Esophagus (tissue), 2 donors: ENCODE measurements around the gene SCN5A. TPM values are rescaled to one million over a fixed set of nuclear protein-coding genes. Genes with fewer than 3 reads are reported as not detected.

Source experiments
- H3K27ac ChIP-seq, 2 donors: one replicate each; pipeline ENCODE4 v1.5.1; 2013; ENCODE audit warnings: low read depth in 2 of 2, mild to moderate bottlenecking in 2 of 2, inconsistent platforms in 1 of 2, low read length in 1 of 2, moderate library complexity in 1 of 2
- H3K27me3 ChIP-seq, 2 donors: one replicate each; pipeline ENCODE4 v1.6.1; 2013; ENCODE audit warnings: low read length in 2 of 2, control low read depth in 1 of 2, mild to moderate bottlenecking in 1 of 2; ENCODE audit not compliant: insufficient read depth in 2 of 2, control insufficient read depth in 1 of 2
- H3K36me3 ChIP-seq, 2 donors: one replicate each; pipeline ENCODE4 v1.6.1; 2013; ENCODE audit warnings: low read length in 1 of 2; ENCODE audit not compliant: control insufficient read depth in 2 of 2, insufficient read depth in 2 of 2
- H3K4me1 ChIP-seq, 2 donors: one replicate each; pipeline ENCODE4 v1.6.1; 2013; ENCODE audit warnings: low read length in 1 of 2; ENCODE audit not compliant: control insufficient read depth in 2 of 2, insufficient read depth in 2 of 2
- H3K4me3 ChIP-seq, 2 donors: one replicate each; pipeline ENCODE4 v1.5.1; 2013; ENCODE audit warnings: low read length in 2 of 2, mild to moderate bottlenecking in 2 of 2, low read depth in 1 of 2, moderate library complexity in 1 of 2
- H3K9me3 ChIP-seq, 2 donors: one replicate each; pipeline ENCODE4 v1.6.1; 2013; ENCODE audit warnings: mild to moderate bottlenecking in 2 of 2, low read depth in 1 of 2, low read length in 1 of 2, moderate library complexity in 1 of 2; ENCODE audit not compliant: control insufficient read depth in 2 of 2, insufficient read depth in 1 of 2
- WGBS, 2 donors: extraction: QIAGEN DNeasy Blood & Tissue Kit; methylation state at CpG; one replicate each; pipeline ENCODE4 v1.1.7; 2013; 5-methylcytosine and 5-hydroxymethylcytosine counted together
- polyA plus RNA-seq, 2 donors: library from polyadenylated mRNA; stranded (reverse); fragments of 200-250 nt; gene quantifications; one replicate each; pipeline ENCODE4 v1.2.3, GENCODE V29; 2013
- donor health status: healthy with polysubstance abuse.
- donor health status: Bipolar disorder and iron deficiency.

SCN5A gene
- polyA plus RNA-seq, 2 donors, result 0.02 to 0.05 TPM

- WGBS, 2 donors, result 87 to 94% methylated on average over 8 of the region's 8 CpGs
These were observed 63.6 kb downstream of the SCN5A start for GRCh38 chr3:38585791-38586420.

DNA sequence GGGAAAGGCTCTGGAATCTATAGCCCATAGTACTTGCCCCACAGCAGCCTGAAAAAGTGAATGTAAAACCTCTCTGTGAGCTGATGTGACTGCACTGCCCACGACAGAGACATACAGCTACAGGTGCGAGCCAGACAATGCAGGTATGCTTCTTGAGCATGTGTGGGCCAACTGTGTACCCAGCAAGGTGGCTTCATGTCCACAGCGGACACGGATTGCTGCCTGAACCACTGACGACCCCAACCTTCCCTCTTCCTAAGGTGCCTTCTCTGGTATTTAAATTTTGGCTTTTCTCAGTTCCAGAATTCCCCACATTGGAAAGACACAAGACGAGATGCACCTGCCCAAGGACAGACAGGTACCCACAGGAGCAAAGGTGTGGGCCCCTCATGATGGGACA lies 65.8 kb downstream of the SCN5A start:
- Histone ChIP-seq H3K27ac (no peak overlapping the region), H3K27me3 (no peaks in the 10 kb centered on the region), H3K9me3 (no peaks in the 10 kb centered on the region), H3K4me1 (no peaks in the 10 kb centered on the region), H3K36me3 (no peaks in the 10 kb centered on the region), H3K4me3 (no peak overlapping the region)
- WGBS, 2 donors, result 81 to 84% methylated on average over 6 of the region's 6 CpGs

More at GRCh38 chr3:38585791-38586420, 63.6 kb downstream of the SCN5A start:
- Histone ChIP-seq H3K27me3 (no peaks in the 10 kb centered on the region), H3K27ac (no peak overlapping the region), H3K36me3 (no peaks in the 10 kb centered on the region), H3K4me3 (no peak overlapping the region), H3K4me1 (no peaks in the 10 kb centered on the region), H3K9me3 (no peaks in the 10 kb centered on the region)

DNA sequence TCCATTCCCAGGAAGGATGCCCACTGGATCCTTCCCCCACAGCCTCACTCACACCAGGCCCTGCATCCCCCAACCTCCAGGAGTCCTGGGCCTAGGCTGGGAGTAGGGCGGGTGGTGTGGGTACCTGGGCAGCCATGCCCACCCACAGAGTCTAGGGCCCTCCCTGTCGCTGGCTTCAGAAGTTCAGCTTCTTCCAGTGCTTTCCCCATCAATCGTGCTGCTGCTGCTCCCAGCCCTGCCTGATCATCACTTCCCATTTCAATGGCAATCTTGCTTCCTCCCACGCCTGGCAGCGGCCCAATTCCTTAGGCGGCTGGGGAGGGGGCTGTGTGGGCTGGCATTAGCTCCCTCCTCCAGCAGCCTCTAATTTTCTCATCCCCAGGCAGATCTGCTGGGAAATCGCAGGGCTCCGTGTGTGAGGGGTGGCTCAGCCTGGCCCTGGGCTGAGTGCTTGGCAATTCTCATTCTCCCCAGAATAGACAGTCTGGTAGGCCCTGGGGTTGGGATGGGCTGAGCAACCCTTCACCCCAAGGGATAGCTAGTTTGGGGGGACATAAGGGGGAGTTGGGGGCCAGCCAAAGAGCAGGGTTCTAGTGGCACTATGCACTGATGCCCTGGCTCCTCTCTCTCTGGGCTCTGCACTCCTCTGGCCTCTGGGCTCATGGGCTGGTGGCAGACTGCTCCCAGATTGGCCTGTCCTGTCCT lies 66.4 kb downstream of the SCN5A start:
- Histone ChIP-seq H3K36me3 (no peaks in the 10 kb centered on the region), H3K4me1 (no peaks in the 10 kb centered on the region), H3K9me3 (no peaks in the 10 kb centered on the region), H3K27ac (no peak overlapping the region), H3K27me3 (no peaks in the 10 kb centered on the region), H3K4me3 (no peak overlapping the region)
- 58 to 60% methylated on average over 8 of the region's 8 CpGs for whole genome bisulfite sequencing, 2 donors

DNA sequence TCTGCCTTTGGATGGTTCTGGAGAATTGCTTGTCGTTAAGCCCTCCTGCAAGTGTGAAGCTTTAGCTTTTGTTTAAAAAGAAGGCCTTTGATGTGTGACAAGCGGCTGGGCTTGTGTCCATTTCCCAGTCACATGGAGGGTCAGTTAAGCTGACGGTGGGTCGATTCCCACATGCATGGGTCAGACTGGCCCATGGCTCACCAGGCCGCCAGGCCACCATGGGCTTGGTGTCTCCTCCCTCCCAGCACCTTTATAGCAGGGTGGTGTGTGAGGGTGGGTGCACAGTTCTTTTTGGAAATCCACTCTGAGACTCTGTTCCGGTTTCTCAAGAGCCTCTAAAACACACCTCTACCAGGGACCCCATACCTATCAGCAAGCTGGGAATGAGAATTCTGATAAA lies 67.2 kb downstream of the SCN5A start:
- H3K4me3 ChIP-seq, result no peak overlapping the region
- no peaks in the 10 kb centered on the region for H3K27me3 ChIP-seq
- H3K27ac ChIP-seq, result no peak overlapping the region
- 77% methylated on average over 6 of the region's 6 CpGs for WGBS, 2 donors
- no peaks in the 10 kb centered on the region for H3K36me3 ChIP-seq
- no peaks in the 10 kb centered on the region for H3K4me1 ChIP-seq
- no peaks in the 10 kb centered on the region for H3K9me3 ChIP-seq

DNA sequence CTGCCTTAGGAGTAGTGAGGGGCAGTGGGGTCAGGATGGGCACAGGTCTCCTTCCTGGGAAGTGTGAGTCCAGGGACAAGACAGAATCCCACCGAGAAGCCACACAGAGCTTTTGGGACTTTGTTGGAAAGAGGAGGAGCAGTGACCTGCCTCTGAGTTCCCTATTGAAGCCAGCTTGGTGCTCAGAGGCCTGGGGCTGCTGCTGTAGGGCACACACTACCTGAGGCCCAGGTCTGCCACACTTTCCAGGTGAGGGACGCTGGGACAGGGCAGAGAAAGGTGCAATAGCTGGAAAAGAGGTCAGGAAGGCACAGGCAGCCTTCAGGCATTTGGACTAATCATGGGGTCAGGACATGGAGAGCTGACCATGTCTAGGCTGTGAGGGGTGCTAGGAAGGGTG lies 67.7 kb downstream of the SCN5A start:
- H3K4me1 ChIP-seq, result no peaks in the 10 kb centered on the region
- no peaks in the 10 kb centered on the region for H3K36me3 ChIP-seq
- H3K27ac ChIP-seq, result no peak overlapping the region
- no peaks in the 10 kb centered on the region for H3K27me3 ChIP-seq
- WGBS, 2 donors, result 70 to 71% methylated on average over 2 of the region's 2 CpGs
- H3K9me3 ChIP-seq, result no peaks in the 10 kb centered on the region
- no peak overlapping the region for H3K4me3 ChIP-seq

- H3K27ac ChIP-seq, result no peak overlapping the region
- H3K27me3 ChIP-seq, result no peaks in the 10 kb centered on the region
- H3K4me3 ChIP-seq, result no peak overlapping the region
- no peaks in the 10 kb centered on the region for H3K36me3 ChIP-seq
- 82 to 87% methylated on average over 21 of the region's 21 CpGs for WGBS, 2 donors
- H3K9me3 ChIP-seq, result no peaks in the 10 kb centered on the region
- H3K4me1 ChIP-seq, result no peaks in the 10 kb centered on the region
These were observed 68.8 kb downstream of the SCN5A start for GRCh38 chr3:38580450-38581382.

GRCh38 chr3:38579551-38580449 lies 69.7 kb downstream of the SCN5A start:
- Histone ChIP-seq H3K36me3 (no peaks in the 10 kb centered on the region), H3K4me1 (no peaks in the 10 kb centered on the region), H3K4me3 (no peak overlapping the region), H3K9me3 (no peaks in the 10 kb centered on the region), H3K27me3 (no peaks in the 10 kb centered on the region), H3K27ac (no peak overlapping the region)
- 53 to 70% methylated on average over 14 of the region's 14 CpGs for WGBS, 2 donors

DNA sequence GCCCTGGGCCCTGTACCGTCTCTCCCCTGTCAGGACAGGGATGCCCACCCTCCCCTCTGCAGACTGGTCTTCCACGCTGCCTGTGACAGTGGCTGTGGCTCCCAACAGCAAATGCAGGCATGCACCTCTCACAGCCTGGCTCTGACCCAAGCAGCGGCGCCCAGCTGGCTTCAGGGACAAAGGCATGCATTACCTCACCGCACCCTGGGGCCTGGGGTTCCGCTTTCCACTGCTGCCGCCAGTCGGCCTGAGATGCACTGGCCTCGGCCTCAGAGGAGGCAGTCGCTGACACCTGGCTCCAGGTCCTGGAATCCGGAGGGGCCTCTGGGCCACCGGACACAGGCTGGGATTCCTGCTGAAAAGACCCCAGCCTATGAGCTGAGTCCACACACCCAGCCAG lies 70.3 kb downstream of the SCN5A start:
- Histone ChIP-seq H3K4me1 (no peaks in the 10 kb centered on the region), H3K27ac (no peak overlapping the region), H3K4me3 (no peak overlapping the region), H3K27me3 (no peaks in the 10 kb centered on the region), H3K9me3 (no peaks in the 10 kb centered on the region), H3K36me3 (no peaks in the 10 kb centered on the region)
- 51 to 65% methylated on average over 12 of the region's 12 CpGs for WGBS, 2 donors

GRCh38 chr3:38578551-38578950 lies 70.9 kb downstream of the SCN5A start:
- H3K27me3 ChIP-seq, result no peaks in the 10 kb centered on the region
- H3K36me3 ChIP-seq, result no peaks in the 10 kb centered on the region
- no peaks in the 10 kb centered on the region for H3K9me3 ChIP-seq
- WGBS, 2 donors, result 84 to 90% methylated on average over 9 of the region's 9 CpGs
- H3K4me3 ChIP-seq, result no peak overlapping the region
- no peaks in the 10 kb centered on the region for H3K4me1 ChIP-seq
- H3K27ac ChIP-seq, result no peak overlapping the region
